ENCODE measurements around the gene DISC1. TPM values are rescaled to one million over a fixed set of nuclear protein-coding genes. Genes with fewer than 3 reads are reported as not detected.

The DISC1 gene
- total and polyA plus RNA-seq, 7 donors = 1.2 to 14.1 (median 5.8) TPM

DNA sequence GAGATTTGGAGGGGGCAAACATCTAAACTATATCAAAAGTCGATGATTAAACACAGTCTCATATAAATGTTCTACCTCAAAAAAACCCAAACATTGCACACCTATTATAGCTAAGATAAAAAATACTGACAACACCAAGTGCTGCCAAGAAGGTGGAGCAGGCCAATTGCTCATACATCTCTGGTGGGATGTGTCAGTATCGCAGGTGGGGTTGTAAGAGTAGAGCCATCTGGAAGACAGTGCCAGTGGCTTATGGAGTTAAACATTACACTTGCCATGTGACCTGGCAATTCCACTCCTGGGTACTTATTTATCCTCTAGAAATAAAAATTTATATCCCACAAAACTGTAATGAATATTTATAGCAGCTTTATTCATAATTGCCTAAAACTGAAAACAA lies 213.4 kb downstream of the DISC1 start:
- intact Hi-C loops (cut with DNase I) = no loop called here
- Histone ChIP-seq H3K36me3 (no peaks in the 10 kb centered on the region), H3K4me3 (no peak overlapping the region), H3K27me3 (no peaks in the 10 kb centered on the region), H3K4me1 (no peaks in the 10 kb centered on the region), H3K9me3 (no peaks in the 10 kb centered on the region), H3K27ac (no peak overlapping the region)
- DNase-seq = no peak
- TF ChIP-seq POLR2A (IDR thresholded peaks at IDR 0.05) (no peak), POLR2AphosphoS5 (IDR thresholded peaks at IDR 0.05) (no peak), EP300 (IDR thresholded peaks at IDR 0.05) (no peak)
- TF ChIP-seq, protein P1, sequence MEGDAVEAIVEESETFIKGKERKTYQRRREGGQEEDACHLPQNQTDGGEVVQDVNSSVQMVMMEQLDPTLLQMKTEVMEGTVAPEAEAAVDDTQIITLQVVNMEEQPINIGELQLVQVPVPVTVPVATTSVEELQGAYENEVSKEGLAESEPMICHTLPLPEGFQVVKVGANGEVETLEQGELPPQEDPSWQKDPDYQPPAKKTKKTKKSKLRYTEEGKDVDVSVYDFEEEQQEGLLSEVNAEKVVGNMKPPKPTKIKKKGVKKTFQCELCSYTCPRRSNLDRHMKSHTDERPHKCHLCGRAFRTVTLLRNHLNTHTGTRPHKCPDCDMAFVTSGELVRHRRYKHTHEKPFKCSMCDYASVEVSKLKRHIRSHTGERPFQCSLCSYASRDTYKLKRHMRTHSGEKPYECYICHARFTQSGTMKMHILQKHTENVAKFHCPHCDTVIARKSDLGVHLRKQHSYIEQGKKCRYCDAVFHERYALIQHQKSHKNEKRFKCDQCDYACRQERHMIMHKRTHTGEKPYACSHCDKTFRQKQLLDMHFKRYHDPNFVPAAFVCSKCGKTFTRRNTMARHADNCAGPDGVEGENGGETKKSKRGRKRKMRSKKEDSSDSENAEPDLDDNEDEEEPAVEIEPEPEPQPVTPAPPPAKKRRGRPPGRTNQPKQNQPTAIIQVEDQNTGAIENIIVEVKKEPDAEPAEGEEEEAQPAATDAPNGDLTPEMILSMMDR (IDR thresholded peaks at IDR 0.05) = no peak
- 44 to 79% methylated on average over 2 of the region's 2 CpGs for WGBS, 2 donors

- TF ChIP-seq POLR2A (IDR thresholded peaks at IDR 0.05) (no peak), EP300 (IDR thresholded peaks at IDR 0.05) (no peak), POLR2AphosphoS5 (IDR thresholded peaks at IDR 0.05) (no peak)
- TF ChIP-seq, protein P1 (IDR thresholded peaks at IDR 0.05) = no peak
- no peak overlapping the region for H3K27ac ChIP-seq
- H3K36me3 ChIP-seq = no peaks in the 10 kb centered on the region
- H3K9me3 ChIP-seq = no peaks in the 10 kb centered on the region
- no peaks in the 10 kb centered on the region for H3K27me3 ChIP-seq
- intact Hi-C loops (cut with DNase I) = no loop called here
- H3K4me1 ChIP-seq = no peaks in the 10 kb centered on the region
- H3K4me3 ChIP-seq = no peak overlapping the region
- DNase-seq = no peak
- 75 to 82% methylated on average over 5 of the region's 5 CpGs for WGBS, 2 donors
Observed at GRCh38 chr1:231841616-231842344, 215.2 kb downstream of the DISC1 start.

GRCh38 chr1:231842441-231842840 lies 215.9 kb downstream of the DISC1 start:
- WGBS, 2 donors = 68 to 80% methylated on average over 1 of the region's 1 CpG
- TF ChIP-seq POLR2AphosphoS5 (IDR thresholded peaks at IDR 0.05) = no peak
- TF ChIP-seq, protein P1 (IDR thresholded peaks at IDR 0.05) = no peak
- no peak for TF ChIP-seq POLR2A (IDR thresholded peaks at IDR 0.05)
- TF ChIP-seq EP300 (IDR thresholded peaks at IDR 0.05) = no peak
- Histone ChIP-seq H3K9me3 (no peaks in the 10 kb centered on the region), H3K27ac (no peak overlapping the region), H3K4me1 (no peaks in the 10 kb centered on the region), H3K4me3 (no peak overlapping the region), H3K36me3 (no peaks in the 10 kb centered on the region), H3K27me3 (no peaks in the 10 kb centered on the region)
- intact Hi-C loops (cut with DNase I) = no loop called here
- DNase-seq = no peak

GRCh38 chr1:231844986-231845502 lies 218.5 kb downstream of the DISC1 start:
- H3K27ac ChIP-seq = no peak overlapping the region
- no peaks in the 10 kb centered on the region for H3K36me3 ChIP-seq
- no peak overlapping the region for H3K4me3 ChIP-seq
- no peaks in the 10 kb centered on the region for H3K9me3 ChIP-seq
- H3K4me1 ChIP-seq = no peaks in the 10 kb centered on the region
- TF ChIP-seq EP300 (IDR thresholded peaks at IDR 0.05) (no peak), POLR2A (IDR thresholded peaks at IDR 0.05) (no peak), POLR2AphosphoS5 (IDR thresholded peaks at IDR 0.05) (no peak)
- TF ChIP-seq, protein P1 (IDR thresholded peaks at IDR 0.05) = no peak
- intact Hi-C loops (cut with DNase I) = no loop called here
- H3K27me3 ChIP-seq = no peaks in the 10 kb centered on the region
- DNase-seq = no peak
- 44 to 70% methylated on average over 7 of the region's 7 CpGs for WGBS, 2 donors
